Subcutaneous abdominal adipose tissue (tissue), 5 donors: Measurements from ENCODE around the gene NTM.

Experiments
- H3K27ac ChIP-seq: one replicate; pipeline ENCODE4 v1.7.0; 2013; ENCODE audit warnings: low read depth, mild to moderate bottlenecking, inconsistent platforms, low read length, moderate library complexity
- H3K27me3 ChIP-seq, 5 donors: one replicate each; pipeline ENCODE4 v1.7.0; 2013; ENCODE audit warnings: low read length in 5 of 5, inconsistent platforms in 1 of 5; ENCODE audit not compliant: control insufficient read depth in 5 of 5, insufficient read depth in 4 of 5
- H3K36me3 ChIP-seq, 5 donors: one replicate each; pipeline ENCODE4 v1.7.0; 2013; ENCODE audit warnings: low read length in 5 of 5; ENCODE audit not compliant: control insufficient read depth in 5 of 5, insufficient read depth in 5 of 5
- H3K4me1 ChIP-seq, 5 donors: one replicate each; pipeline ENCODE4 v1.7.0; 2013; ENCODE audit warnings: low read length in 5 of 5, mild to moderate bottlenecking in 3 of 5, moderate library complexity in 1 of 5; ENCODE audit not compliant: control insufficient read depth in 5 of 5, insufficient read depth in 5 of 5
- H3K4me3 ChIP-seq, 5 donors: one replicate each; pipeline ENCODE4 v1.7.0; 2013; ENCODE audit warnings: low read length in 5 of 5, low read depth in 1 of 5
- H3K9ac ChIP-seq, 5 donors: one replicate each; pipeline ENCODE4 v1.7.0; 2013; ENCODE audit warnings: low read length in 5 of 5, mild to moderate bottlenecking in 4 of 5, moderate library complexity in 3 of 5
- H3K9me3 ChIP-seq, 5 donors: one replicate each; pipeline ENCODE4 v1.7.0; 2013; ENCODE audit warnings: low read length in 5 of 5; ENCODE audit not compliant: control insufficient read depth in 5 of 5
- donor health status: healthy.
- donor health status: healthy.
- donor health status: healthy.
- donor health status: healthy.
- donor health status: healthy.

NTM gene

DNA sequence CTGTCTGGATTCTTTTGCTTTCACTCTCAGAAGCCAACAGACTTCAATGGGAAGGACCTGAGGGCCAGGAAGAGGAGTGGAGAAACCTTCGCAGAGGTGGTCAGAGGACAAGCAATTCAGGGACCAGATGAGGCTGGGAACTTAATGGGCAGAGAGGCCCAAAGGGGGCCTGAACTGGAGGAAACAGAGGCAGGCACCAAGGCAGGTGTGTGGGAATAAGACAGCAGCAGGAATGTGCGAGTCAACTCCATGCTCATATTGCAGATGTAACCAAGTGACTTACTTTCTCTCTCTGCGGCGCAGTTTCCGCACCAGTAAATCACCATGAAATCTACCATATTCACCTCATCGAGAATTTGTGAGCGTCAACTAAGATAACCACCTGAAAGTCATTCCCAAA, 669.1 kb downstream of the NTM start:
- Histone ChIP-seq H3K27ac (no peak overlapping the region), H3K4me3 (no peak overlapping the region), H3K4me1 (peaks cover 0 to 8% (median 3%) of the 10 kb centered on the region in 5 donors), H3K9me3 (peaks cover 0 to 8% (median 0%) of the 10 kb centered on the region in 5 donors), H3K9ac (no peak overlapping the region), H3K27me3 (no peaks in the 10 kb centered on the region), H3K36me3 (no peaks in the 10 kb centered on the region)

DNA sequence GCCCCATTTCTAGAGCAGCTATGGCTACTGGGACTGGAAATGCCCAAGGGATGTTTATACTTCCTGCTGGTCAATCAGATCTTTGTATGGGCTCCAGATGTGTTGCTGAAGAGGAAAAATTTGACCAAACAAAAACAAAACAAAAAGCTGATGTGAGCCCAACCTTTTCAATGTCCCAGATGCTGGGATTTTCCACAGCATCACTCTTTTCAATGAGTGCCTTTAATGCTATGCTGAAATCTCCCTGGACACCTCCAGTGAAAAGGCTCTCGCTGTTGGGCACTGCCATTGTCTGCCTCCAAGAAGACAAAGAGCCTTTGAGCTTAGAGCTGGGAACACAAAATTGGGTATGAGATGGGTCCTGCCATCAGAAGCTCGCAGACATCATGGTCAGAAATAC, 671.9 kb downstream of the NTM start:
- Histone ChIP-seq H3K9me3 (peaks cover 0 to 8% (median 0%) of the 10 kb centered on the region in 5 donors), H3K27ac (no peak overlapping the region), H3K9ac (no peak overlapping the region), H3K4me1 (peaks cover 0 to 3% (median under 1%) of the 10 kb centered on the region in 5 donors), H3K4me3 (no peak overlapping the region), H3K36me3 (no peaks in the 10 kb centered on the region), H3K27me3 (no peaks in the 10 kb centered on the region)

- Histone ChIP-seq H3K36me3 (no peaks in the 10 kb centered on the region), H3K27ac (no peak overlapping the region), H3K4me1 (peaks cover 2 to 9% (median 4%) of the 10 kb centered on the region in 5 donors), H3K4me3 (no peak overlapping the region), H3K9ac (no peak overlapping the region), H3K9me3 (peaks cover 0 to 8% (median 0%) of the 10 kb centered on the region in 5 donors), H3K27me3 (no peaks in the 10 kb centered on the region)
Observed at GRCh38 chr11:132043714-132044113, 673.3 kb downstream of the NTM start.

DNA sequence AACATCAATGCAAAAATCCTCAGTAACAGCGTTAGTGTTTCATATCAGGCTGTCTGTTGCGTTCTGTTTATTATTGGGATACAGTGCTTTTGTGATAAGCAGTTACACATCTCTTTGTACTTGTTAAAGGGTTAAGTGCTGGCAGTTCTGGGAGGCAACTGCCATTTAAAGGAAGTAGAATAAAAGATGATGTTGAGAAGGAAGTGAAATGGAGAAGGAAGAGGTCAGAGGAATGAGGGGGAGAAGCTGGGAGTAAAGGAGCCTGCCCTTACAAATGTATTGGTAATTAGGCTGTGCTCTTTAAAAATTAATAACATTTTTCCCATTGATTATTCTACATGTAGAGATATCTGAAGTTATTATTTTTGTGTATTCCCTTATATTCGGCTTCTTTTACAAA, 674.7 kb downstream of the NTM start:
- H3K4me1 ChIP-seq = peaks cover 2 to 12% (median 4%) of the 10 kb centered on the region in 5 donors

DNA sequence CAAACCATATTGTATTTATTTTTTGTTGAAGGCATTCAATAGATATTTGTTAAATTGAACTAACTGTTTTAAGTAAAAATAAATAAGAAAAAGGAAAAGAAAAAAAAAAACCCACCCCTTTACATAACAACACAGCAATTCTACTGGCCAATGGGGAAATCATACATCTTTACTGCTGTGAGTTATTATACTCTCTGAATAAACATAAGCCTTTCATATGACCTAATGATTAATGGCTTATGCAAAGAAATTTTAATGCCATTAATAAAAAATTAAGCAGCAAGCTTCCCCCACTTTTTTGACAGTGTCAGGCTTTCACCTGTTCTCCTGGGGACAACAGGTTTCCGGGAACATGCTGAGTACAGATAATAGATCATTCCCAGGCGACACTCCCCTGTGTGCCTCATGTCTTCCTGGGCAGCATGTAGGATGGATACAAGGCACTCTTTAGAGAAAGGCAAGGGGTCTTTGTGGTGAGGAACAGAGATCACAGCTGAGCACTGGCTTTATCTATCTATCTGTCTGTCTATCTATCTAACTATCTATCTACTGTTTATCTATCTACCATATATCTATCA, 676.0 kb downstream of the NTM start:
- Histone ChIP-seq H3K4me3 (no peak overlapping the region), H3K4me1 (peaks cover 2 to 19% (median 7%) of the 10 kb centered on the region in 5 donors), H3K9ac (no peak overlapping the region), H3K27me3 (no peaks in the 10 kb centered on the region), H3K9me3 (peaks cover 0 to 8% (median 0%) of the 10 kb centered on the region in 5 donors), H3K27ac (no peak overlapping the region), H3K36me3 (no peaks in the 10 kb centered on the region)

More for the DNA sequence above, 674.7 kb downstream of the NTM start:
- H3K4me3 ChIP-seq = no peak overlapping the region
- H3K9ac ChIP-seq = no peak overlapping the region
- no peaks in the 10 kb centered on the region for H3K27me3 ChIP-seq
- no peaks in the 10 kb centered on the region for H3K36me3 ChIP-seq
- no peak overlapping the region for H3K27ac ChIP-seq
- peaks cover 0 to 8% (median 0%) of the 10 kb centered on the region in 5 donors for H3K9me3 ChIP-seq

DNA sequence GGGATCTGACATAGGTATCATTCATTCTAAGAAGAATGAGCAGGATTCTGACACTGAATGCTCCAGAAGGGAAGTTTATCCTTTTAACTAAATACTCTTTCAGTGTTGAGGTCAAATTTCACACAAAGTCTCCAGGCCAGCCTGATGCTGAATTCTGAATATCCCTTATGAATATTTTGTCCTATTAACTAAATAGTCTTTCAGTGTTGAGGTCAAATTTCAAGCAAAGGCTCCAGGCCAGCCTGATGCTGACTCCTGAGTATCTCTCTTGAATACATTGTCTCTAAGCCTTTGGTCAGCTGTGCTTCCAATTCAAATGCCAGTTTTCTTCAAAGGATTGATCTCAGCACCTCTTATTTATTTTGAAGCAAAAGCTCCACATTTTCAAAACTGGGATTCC, 676.8 kb downstream of the NTM start:
- H3K9me3 ChIP-seq = peaks cover 0 to 8% (median 0%) of the 10 kb centered on the region in 5 donors
- no peaks in the 10 kb centered on the region for H3K36me3 ChIP-seq
- H3K4me1 ChIP-seq = peaks cover 2 to 19% (median 7%) of the 10 kb centered on the region in 5 donors
- no peak overlapping the region for H3K27ac ChIP-seq
- no peak overlapping the region for H3K9ac ChIP-seq
- H3K27me3 ChIP-seq = no peaks in the 10 kb centered on the region
- no peak overlapping the region for H3K4me3 ChIP-seq

- no peaks in the 10 kb centered on the region for H3K36me3 ChIP-seq
- no peak overlapping the region for H3K4me3 ChIP-seq
- no peaks in the 10 kb centered on the region for H3K27me3 ChIP-seq
- no peak overlapping the region for H3K27ac ChIP-seq
- H3K9me3 ChIP-seq = peaks cover 0 to 8% (median 0%) of the 10 kb centered on the region in 5 donors
- peaks cover 2 to 19% (median 7%) of the 10 kb centered on the region in 5 donors for H3K4me1 ChIP-seq
- H3K9ac ChIP-seq = no peak overlapping the region
Observed at GRCh38 chr11:132048040-132048439, 677.6 kb downstream of the NTM start.

DNA sequence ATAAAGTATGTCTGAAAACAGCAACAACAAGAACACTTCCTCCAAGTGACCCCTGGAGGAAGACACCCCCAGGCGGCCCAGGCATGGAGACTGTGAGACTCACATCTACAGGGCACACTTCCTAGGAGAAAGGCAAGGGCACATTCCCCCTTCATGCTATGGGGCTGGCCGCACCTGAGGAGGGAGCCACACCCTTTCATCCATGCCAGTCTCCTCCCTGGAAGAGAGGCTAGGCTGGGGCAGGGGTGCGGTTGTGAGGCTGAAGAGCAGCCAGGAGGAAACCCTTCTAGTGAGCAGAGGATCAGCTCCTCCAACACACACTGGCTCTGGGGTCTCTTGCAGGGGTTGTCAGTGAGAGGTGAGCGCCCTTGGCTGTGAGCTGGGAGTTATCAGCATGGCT, 678.8 kb downstream of the NTM start:
- peaks cover 2 to 19% (median 7%) of the 10 kb centered on the region in 5 donors for H3K4me1 ChIP-seq
- no peaks in the 10 kb centered on the region for H3K9me3 ChIP-seq
- H3K36me3 ChIP-seq = no peaks in the 10 kb centered on the region
- H3K4me3 ChIP-seq = no peak overlapping the region
- H3K27me3 ChIP-seq = no peaks in the 10 kb centered on the region
- H3K9ac ChIP-seq = no peak overlapping the region
- no peak overlapping the region for H3K27ac ChIP-seq

DNA sequence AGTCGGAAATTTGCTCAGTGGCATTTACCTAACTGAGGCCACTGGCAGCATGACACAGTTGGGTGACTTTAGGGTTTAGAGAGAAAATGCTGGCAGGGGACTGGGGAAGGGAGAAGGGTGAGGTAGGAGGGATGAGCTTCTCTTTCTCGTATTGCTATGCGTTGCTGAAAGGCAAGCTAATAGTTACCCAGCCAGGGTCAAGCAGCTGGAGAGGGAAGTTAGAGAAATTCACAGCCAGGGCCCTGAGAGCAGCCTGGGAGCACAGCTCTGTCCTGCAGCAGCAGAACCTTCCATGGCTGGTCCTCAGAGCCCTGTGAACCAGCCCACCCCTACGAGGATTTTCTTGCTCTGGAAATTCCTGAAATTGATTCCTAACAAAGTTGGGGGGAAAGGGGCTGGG, 679.6 kb downstream of the NTM start:
- Histone ChIP-seq H3K9me3 (no peaks in the 10 kb centered on the region), H3K27ac (no peak overlapping the region), H3K36me3 (no peaks in the 10 kb centered on the region), H3K27me3 (no peaks in the 10 kb centered on the region), H3K4me3 (no peak overlapping the region), H3K4me1 (peaks cover 2 to 23% (median 7%) of the 10 kb centered on the region in 5 donors), H3K9ac (no peak overlapping the region)

GRCh38 chr11:132050577-132051165, 680.3 kb downstream of the NTM start:
- Histone ChIP-seq H3K4me3 (no peak overlapping the region), H3K9ac (no peak overlapping the region), H3K4me1 (peaks cover under 1 to 29% (median 7%) of the 10 kb centered on the region in 5 donors), H3K27ac (no peak overlapping the region), H3K27me3 (no peaks in the 10 kb centered on the region), H3K36me3 (no peaks in the 10 kb centered on the region), H3K9me3 (no peaks in the 10 kb centered on the region)
